Measurements from ENCODE around the gene SDF4. TPM values are rescaled to one million over a fixed set of nuclear protein-coding genes. Genes with fewer than 3 reads are reported as not detected.

The SDF4 gene, protein sequence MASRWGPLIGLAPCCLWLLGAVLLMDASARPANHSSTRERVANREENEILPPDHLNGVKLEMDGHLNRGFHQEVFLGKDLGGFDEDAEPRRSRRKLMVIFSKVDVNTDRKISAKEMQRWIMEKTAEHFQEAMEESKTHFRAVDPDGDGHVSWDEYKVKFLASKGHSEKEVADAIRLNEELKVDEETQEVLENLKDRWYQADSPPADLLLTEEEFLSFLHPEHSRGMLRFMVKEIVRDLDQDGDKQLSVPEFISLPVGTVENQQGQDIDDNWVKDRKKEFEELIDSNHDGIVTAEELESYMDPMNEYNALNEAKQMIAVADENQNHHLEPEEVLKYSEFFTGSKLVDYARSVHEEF
- 100 to 1,000 TPM in 2 of 5 donors, 10 to 100 TPM in 3; 50.3 to 404 (median 65.3) TPM for total RNA-seq
- 10 to 100 TPM; 50.4 to 83.6 (median 61.9) TPM for polyA plus RNA-seq
- long read RNA-seq, donor 1, transcript SDF4-202 (7 exons, 1,956 nt) = major isoform, 12 of 15 reads
- long read RNA-seq, donor 1, partial matches to known transcripts = 0 of 15 reads
- long read RNA-seq, donor 1, other reads (novel, unspliced or antisense) = 0 of 15 reads
- long read RNA-seq, donor 2, transcript SDF4-202 (7 exons, 1,956 nt) = major isoform, 15 of 16 reads
- long read RNA-seq, donor 2, partial matches to known transcripts = 0 of 16 reads
- long read RNA-seq, donor 2, other reads (novel, unspliced or antisense) = 0 of 16 reads
- long read RNA-seq, donor 3, transcript SDF4-202 (7 exons, 1,956 nt) = major isoform, 13 of 14 reads
- long read RNA-seq, donor 3, partial matches to known transcripts = 0 of 14 reads
- long read RNA-seq, donor 3, other reads (novel, unspliced or antisense) = 0 of 14 reads
- long read RNA-seq, donor 4, partial matches to known transcripts = 0 of 3 reads
- long read RNA-seq, donor 4, other reads (novel, unspliced or antisense) = 0 of 3 reads
- long read RNA-seq, donor 5, transcript SDF4-202 (7 exons, 1,956 nt) = major isoform, 15 of 66 reads
- long read RNA-seq, donor 5, partial matches to known transcripts = 43 of 66 reads
- long read RNA-seq, donor 5, other reads (novel, unspliced or antisense) = 6 of 66 reads
- long read RNA-seq, donor 6 = 0 reads
- long read RNA-seq, donor 7, transcript SDF4-202 (7 exons, 1,956 nt) = major isoform, 19 of 26 reads
- long read RNA-seq, donor 7, partial matches to known transcripts = 5 of 26 reads
- long read RNA-seq, donor 7, other reads (novel, unspliced or antisense) = 0 of 26 reads
- long read RNA-seq, donor 8, transcript SDF4-202 (7 exons, 1,956 nt) = major isoform, 19 of 23 reads
- long read RNA-seq, donor 8, partial matches to known transcripts = 0 of 23 reads
- long read RNA-seq, donor 8, other reads (novel, unspliced or antisense) = 0 of 23 reads
- long read RNA-seq, donor 9, transcript SDF4-202 (7 exons, 1,956 nt) = major isoform, 7 of 12 reads
- long read RNA-seq, donor 9, partial matches to known transcripts = 0 of 12 reads
- long read RNA-seq, donor 9, other reads (novel, unspliced or antisense) = 0 of 12 reads
- long read RNA-seq, donor 10, transcript SDF4-202 (7 exons, 1,956 nt) = major isoform, 10 of 13 reads
- long read RNA-seq, donor 10, partial matches to known transcripts = 0 of 13 reads
- long read RNA-seq, donor 10, other reads (novel, unspliced or antisense) = 0 of 13 reads

DNA sequence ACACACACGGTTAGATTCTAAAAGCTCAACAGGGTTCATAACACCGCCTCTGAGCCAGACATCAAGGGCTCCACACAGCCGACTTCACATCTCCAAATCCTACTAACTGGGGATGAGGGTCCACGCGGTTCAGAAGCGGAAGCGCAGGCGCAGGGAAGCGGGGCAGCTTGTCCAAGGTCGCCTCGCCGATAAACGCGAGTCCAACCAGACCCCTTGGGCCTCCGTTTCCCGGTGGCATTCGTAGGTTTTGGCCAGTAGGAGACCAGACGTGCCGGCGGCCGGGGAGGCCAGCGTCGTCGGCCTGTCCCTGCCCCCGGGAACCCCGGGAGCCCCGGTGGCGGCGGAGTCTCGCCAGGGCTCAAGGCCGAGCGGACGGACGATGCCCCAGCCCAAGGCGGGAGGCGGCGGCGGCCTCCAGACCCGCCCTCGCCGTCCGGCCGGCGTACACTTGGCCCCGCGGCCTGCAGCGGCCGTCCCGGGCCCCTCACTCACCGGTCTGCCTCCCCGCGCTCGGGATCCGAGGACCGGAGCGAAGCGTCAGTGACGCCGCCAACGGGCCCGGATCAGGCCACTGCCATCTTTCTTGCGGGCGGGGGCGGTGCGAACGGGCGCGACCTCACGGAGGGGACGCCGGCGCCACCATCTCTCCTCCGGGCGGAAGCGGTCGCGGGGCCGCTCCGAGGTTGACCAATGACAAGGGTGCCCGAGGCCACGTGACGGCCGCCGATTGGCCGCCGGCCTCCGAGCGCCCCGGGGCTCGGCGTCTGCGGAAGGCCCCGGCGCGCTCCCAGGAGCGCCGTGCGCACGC is at the start of gene SDF4:
Gene SDF4, minus strand, starts transcription at position 602 of the 808 bp plus-strand sequence. CDS start 3,229 bp downstream, outside the sequence.
- intact Hi-C loops (cut with DNase I; ENCODE audit: low total_unique reads) = no loop called here
- DNase-seq = peak; percentile 98 to 99
- Histone ChIP-seq H3K36me3 (peaks cover 22 to 53% (median 43%) of the 10 kb centered on the region in 4 donors), H3K4me1 (peaks cover 24 to 71% (median 49%) of the 10 kb centered on the region in 4 donors), H3K9me3 (peaks cover 0 to 3% (median 0%) of the 10 kb centered on the region in 4 donors), H3K27me3 (peaks cover 0 to 3% (median 0%) of the 10 kb centered on the region in 3 donors), H3K27ac (peak within 1 kb of the TSS; percentile 86 to 99 (median 96)), H3K4me3 (peak within 1 kb of the TSS; percentile 91 to 100 (median 98))
- WGBS, 5 donors = 0 to 1% (median 0%) methylated on average over 47 to 99 of the region's 99 CpGs
- TF ChIP-seq, protein P1, sequence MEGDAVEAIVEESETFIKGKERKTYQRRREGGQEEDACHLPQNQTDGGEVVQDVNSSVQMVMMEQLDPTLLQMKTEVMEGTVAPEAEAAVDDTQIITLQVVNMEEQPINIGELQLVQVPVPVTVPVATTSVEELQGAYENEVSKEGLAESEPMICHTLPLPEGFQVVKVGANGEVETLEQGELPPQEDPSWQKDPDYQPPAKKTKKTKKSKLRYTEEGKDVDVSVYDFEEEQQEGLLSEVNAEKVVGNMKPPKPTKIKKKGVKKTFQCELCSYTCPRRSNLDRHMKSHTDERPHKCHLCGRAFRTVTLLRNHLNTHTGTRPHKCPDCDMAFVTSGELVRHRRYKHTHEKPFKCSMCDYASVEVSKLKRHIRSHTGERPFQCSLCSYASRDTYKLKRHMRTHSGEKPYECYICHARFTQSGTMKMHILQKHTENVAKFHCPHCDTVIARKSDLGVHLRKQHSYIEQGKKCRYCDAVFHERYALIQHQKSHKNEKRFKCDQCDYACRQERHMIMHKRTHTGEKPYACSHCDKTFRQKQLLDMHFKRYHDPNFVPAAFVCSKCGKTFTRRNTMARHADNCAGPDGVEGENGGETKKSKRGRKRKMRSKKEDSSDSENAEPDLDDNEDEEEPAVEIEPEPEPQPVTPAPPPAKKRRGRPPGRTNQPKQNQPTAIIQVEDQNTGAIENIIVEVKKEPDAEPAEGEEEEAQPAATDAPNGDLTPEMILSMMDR (IDR thresholded peaks at IDR 0.05) = peak in 1 of 7 experiments; percentile 4
- TF ChIP-seq EP300 (IDR thresholded peaks at IDR 0.05) = no peak
- peak in 2 of 3 donors; percentile 84 to 88 for TF ChIP-seq POLR2AphosphoS5 (IDR thresholded peaks at IDR 0.05)
- no peak for TF ChIP-seq POLR2A (IDR thresholded peaks at IDR 0.05)

DNA sequence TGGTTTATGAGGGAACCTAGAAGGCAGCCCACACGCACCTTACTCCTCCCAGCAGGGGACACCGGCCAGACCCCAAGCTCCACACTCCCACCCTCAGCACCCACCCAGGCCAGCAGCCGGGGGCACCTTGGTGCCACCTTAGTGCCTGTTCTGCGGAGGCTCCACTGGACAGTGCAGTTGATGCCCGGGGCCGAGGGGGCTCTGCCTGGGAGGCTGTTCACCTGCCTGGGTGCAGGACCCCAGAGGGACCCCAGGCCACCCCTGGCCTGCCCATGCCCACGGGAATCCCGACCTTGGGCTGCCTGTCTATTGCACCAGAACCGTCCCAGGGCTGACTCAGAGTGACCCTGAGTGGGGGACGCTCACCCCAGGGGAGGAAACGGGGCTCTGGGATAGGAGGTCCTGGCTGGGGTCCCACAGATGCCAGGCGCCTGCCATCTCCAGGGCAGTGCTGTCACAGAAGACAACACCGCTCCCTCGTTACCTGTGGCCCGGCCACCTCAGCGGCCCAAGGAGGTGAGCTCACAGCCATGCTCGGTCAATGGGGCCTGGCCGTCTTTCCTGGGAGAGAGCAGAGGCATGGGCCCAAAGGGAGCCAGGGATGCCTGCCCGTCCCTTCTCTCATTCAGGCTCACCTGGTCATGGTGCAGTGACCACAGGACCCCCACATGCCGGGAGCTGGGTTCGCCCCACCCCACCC is 49.1 kb upstream of the SDF4 start:
- intact Hi-C loops (cut with DNase I; ENCODE audit: low total_unique reads) = no loop called here
- H3K27ac ChIP-seq = peak overlapping the region in 4 of 5 donors; percentile 70 to 78 (median 76)

DNA sequence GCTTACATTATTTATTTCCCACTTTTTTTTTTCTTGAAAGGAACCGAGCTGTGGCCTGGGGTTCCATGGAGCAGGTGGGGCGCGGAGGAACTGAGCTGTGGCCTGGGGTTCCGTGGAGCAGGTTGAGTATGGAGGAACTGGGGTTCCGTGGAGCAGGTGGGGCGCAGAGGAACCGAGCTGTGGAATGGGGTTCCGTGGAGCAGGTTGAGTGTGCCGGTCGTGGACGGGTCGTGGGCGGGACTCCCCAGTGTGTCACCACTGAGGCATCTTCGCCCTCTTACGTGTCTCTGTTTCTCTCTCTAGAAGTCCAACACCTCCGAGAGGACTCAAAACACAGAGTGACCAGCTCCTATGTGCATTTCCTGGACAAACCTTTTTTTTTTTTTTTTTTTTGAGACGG is 47.2 kb upstream of the SDF4 start:
- DNase-seq = no peak
- 90 to 93% (median 92%) methylated on average over 16 to 17 of the region's 17 CpGs for WGBS, 5 donors

More for the DNA sequence above, 49.1 kb upstream of the SDF4 start:
- H3K36me3 ChIP-seq = no peaks in the 10 kb centered on the region
- peaks cover 12 to 23% (median 17%) of the 10 kb centered on the region in 4 donors for H3K4me1 ChIP-seq
- no peak for DNase-seq
- no peak overlapping the region for H3K4me3 ChIP-seq
- peaks cover 0 to 17% (median 0%) of the 10 kb centered on the region in 3 donors for H3K27me3 ChIP-seq
- H3K9me3 ChIP-seq = no peaks in the 10 kb centered on the region
- TF ChIP-seq, protein P1 (IDR thresholded peaks at IDR 0.05) = no peak
- TF ChIP-seq POLR2AphosphoS5 (IDR thresholded peaks at IDR 0.05) = no peak
- no peak for TF ChIP-seq POLR2A (IDR thresholded peaks at IDR 0.05)
- TF ChIP-seq EP300 (IDR thresholded peaks at IDR 0.05) = no peak
- 76 to 92% (median 88%) methylated on average over 9 to 21 of the region's 21 CpGs for WGBS, 5 donors

More for the DNA sequence above, 47.2 kb upstream of the SDF4 start:
- H3K9me3 ChIP-seq = no peaks in the 10 kb centered on the region
- no peak overlapping the region for H3K27ac ChIP-seq
- H3K4me1 ChIP-seq = peaks cover 12 to 35% (median 28%) of the 10 kb centered on the region in 4 donors
- no peaks in the 10 kb centered on the region for H3K27me3 ChIP-seq
- H3K36me3 ChIP-seq = no peaks in the 10 kb centered on the region
- no peak overlapping the region for H3K4me3 ChIP-seq
- TF ChIP-seq POLR2A (IDR thresholded peaks at IDR 0.05) (no peak), EP300 (IDR thresholded peaks at IDR 0.05) (no peak), POLR2AphosphoS5 (IDR thresholded peaks at IDR 0.05) (no peak)
- TF ChIP-seq, protein P1 (IDR thresholded peaks at IDR 0.05) = no peak
- intact Hi-C loops (cut with DNase I; ENCODE audit: low total_unique reads) = no loop called here

Measured in stomach (tissue), 19 donors.